Measurements from ENCODE around the gene PCA3.
"Not testable (repeated sequence)": the region's sequence is repeated elsewhere in the genome, so short reads cannot be mapped to it uniquely, and the experiment has no call there.

The PCA3 gene

GRCh38 chr9:76764138-76764537, at the start of gene PCA3:
TSS of gene PCA3 (plus strand) at chr9:76764438.
- DNase-seq = no peak

GRCh38 chr9:76716085-76716672, 48.1 kb upstream of the PCA3 start:
- no peak for DNase-seq

GRCh38 chr9:76717176-76717575, 47.1 kb upstream of the PCA3 start:
- DNase-seq = no peak

GRCh38 chr9:76717613-76718012, 46.6 kb upstream of the PCA3 start:
- no peak for DNase-seq

- no peak for DNase-seq
Observed at GRCh38 chr9:76718166-76718565, 46.1 kb upstream of the PCA3 start.

- DNase-seq = no peak
Observed at GRCh38 chr9:76720245-76720644, 44.0 kb upstream of the PCA3 start.

GRCh38 chr9:76725011-76725546, 39.2 kb upstream of the PCA3 start:
- no peak for DNase-seq

GRCh38 chr9:76725885-76726284, 38.4 kb upstream of the PCA3 start:
- no peak for DNase-seq

GRCh38 chr9:76729116-76729515, 35.1 kb upstream of the PCA3 start:
- DNase-seq = no peak

GRCh38 chr9:76729980-76730737, 34.1 kb upstream of the PCA3 start:
- DNase-seq = no peak

- DNase-seq = no peak
Observed at GRCh38 chr9:76730801-76731200, 33.4 kb upstream of the PCA3 start.

GRCh38 chr9:76732341-76732958, 31.8 kb upstream of the PCA3 start:
- DNase-seq = no peak

- DNase-seq = no peak
Observed at GRCh38 chr9:76733096-76733495, 31.1 kb upstream of the PCA3 start.

GRCh38 chr9:76734716-76735115, 29.5 kb upstream of the PCA3 start:
- DNase-seq = no peak

GRCh38 chr9:76737154-76737902, 26.9 kb upstream of the PCA3 start:
- DNase-seq = no peak

- DNase-seq = no peak
Observed at GRCh38 chr9:76738402-76738801, 25.8 kb upstream of the PCA3 start.

- DNase-seq = no peak
Observed at GRCh38 chr9:76741524-76741923, 22.7 kb upstream of the PCA3 start.

- DNase-seq = not testable (repeated sequence)
Observed at GRCh38 chr9:76742890-76743289, 21.3 kb upstream of the PCA3 start.

- DNase-seq = no peak
Observed at GRCh38 chr9:76743931-76744330, 20.3 kb upstream of the PCA3 start.

- no peak for DNase-seq
Observed at GRCh38 chr9:76744336-76744735, 19.9 kb upstream of the PCA3 start.

GRCh38 chr9:76751001-76751400, 13.2 kb upstream of the PCA3 start:
- DNase-seq = no peak

GRCh38 chr9:76756268-76756640, 8.0 kb upstream of the PCA3 start:
- no peak for DNase-seq

GRCh38 chr9:76756941-76757673, 7.1 kb upstream of the PCA3 start:
- DNase-seq = no peak
